Heart left ventricle (tissue), 13 donors: ENCODE measurements around the gene DRC7.

ENCODE experiments used
- POLR2A ChIP-seq, 2 donors: fragments of 450-650 bp; IDR thresholded peaks; one replicate each; pipeline ENCODE4 v1.6.1; 2017; ENCODE audit warnings: antibody characterized with exemption in 2 of 2, mild to moderate bottlenecking in 2 of 2, moderate library complexity in 2 of 2
- TF ChIP-seq, protein P1 (sequence below), 12 donors: fragments of 200-600 bp; sonication (generic) in 4 of 12; IDR thresholded peaks; one replicate each; pipeline versions ENCODE4 v1.5.0 to v1.8.0; 2018 to 2022; ENCODE audit warnings: antibody characterized with exemption in 12 of 12, mild to moderate bottlenecking in 5 of 12
- donor health status: ischemic (EF 13 %, LVEDD 7.1; RV severe dilation, severe dysfunction).
- donor health status: DM: no; HTN: yes; CAD: no.
- donor health status: DM: no; HTN: no; CAD: no.
- donor health status: ischemic (EF 25% LVEDD 6.9; RV normal size, moderate dysfunction).
- donor health status: ischemic (EF 25% LVEDD 5.7; RV mildly dilated, moderate dysfunction).
- donor health status: ischemic (EF 35%, LVEDD 5.7; RV mildly dilated, moderate dysfunction).
- donor health status: nonischemic (EF 11% LVEDD 7.7; RV severe dilation, severe dysfunction).
- donor health status: DM: yes; HTN: yes; CAD: no.
- donor health status: PGD.
- donor health status: ischemic (EF 29% LVEDD 5.4; RV normal size, mild dysfunction).
- donor health status: nonischemic (EF 23%, LVEDD 6.1; RV moderate dilation, normal function).

DNA sequence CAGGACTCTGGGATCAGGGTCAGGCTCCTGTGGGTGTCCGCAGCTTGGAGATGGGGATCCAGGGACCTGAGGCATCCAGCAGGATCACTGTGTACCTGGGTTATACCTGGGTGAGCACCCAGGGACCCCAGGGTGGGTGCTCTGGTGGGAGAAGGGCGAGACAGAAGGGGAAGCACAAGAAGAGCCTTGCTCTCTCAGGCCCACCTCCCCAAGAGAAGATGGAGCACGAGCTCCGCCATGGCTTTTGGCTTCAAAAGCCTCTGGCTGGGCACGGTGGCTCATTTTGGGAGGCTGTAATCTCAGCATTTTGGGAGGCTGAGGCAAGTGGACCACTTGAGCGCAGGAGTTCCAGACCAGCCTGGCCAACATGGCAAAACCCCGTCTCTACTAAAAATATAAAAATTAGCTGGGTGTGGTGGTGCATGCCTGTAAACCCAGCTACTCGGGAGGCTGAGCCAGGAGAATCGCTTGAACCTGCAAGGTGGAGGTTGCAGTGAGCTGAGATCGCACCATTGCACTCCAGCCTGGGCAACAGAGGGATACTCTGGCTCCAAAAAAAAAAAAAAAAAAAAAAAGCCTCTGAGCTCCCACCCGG, 8.9 kb downstream of the DRC7 start:
- TF ChIP-seq, protein P1, sequence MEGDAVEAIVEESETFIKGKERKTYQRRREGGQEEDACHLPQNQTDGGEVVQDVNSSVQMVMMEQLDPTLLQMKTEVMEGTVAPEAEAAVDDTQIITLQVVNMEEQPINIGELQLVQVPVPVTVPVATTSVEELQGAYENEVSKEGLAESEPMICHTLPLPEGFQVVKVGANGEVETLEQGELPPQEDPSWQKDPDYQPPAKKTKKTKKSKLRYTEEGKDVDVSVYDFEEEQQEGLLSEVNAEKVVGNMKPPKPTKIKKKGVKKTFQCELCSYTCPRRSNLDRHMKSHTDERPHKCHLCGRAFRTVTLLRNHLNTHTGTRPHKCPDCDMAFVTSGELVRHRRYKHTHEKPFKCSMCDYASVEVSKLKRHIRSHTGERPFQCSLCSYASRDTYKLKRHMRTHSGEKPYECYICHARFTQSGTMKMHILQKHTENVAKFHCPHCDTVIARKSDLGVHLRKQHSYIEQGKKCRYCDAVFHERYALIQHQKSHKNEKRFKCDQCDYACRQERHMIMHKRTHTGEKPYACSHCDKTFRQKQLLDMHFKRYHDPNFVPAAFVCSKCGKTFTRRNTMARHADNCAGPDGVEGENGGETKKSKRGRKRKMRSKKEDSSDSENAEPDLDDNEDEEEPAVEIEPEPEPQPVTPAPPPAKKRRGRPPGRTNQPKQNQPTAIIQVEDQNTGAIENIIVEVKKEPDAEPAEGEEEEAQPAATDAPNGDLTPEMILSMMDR (IDR thresholded peaks at IDR 0.05), result no peak
- TF ChIP-seq POLR2A (IDR thresholded peaks at IDR 0.05), result no peak
